Activated CD8-positive, alpha-beta T cell treated with anti-CD3 and anti-CD28 coated beads for 36 hours (primary cell): ENCODE measurements around the gene LETM1. TPM values are rescaled to one million over a fixed set of nuclear protein-coding genes. Genes with fewer than 3 reads are reported as not detected.

Experiments used
- ATAC-seq: fragments of 200-7000 bp; cut with Tn5 transposase; one replicate; pipeline ENCODE4 v1.10.0; 2021; ENCODE audit warnings: mild to moderate bottlenecking, moderate library complexity
- CTCF ChIA-PET: fragments of 350-600 bp; sonication (Branson Sonifier 250); formaldehyde crosslinking; loops from one replicate; lab custom pipeline; 2021; ENCODE audit warnings: antibody characterized with exemption; lab: Charles Lee
- POLR2A ChIA-PET: fragments of 350-600 bp; sonication (Branson Sonifier 250); formaldehyde crosslinking; loops from one replicate; lab custom pipeline; 2021; ENCODE audit warnings: antibody characterized with exemption; lab: Charles Lee
- DNase-seq: peaks from one replicate; pipeline ENCODE4 v3.0.0-alpha.2; 2020
- H3K27ac Mint-ChIP-seq: one replicate; pipeline ENCODE4 v1.8.0; 2021; ENCODE audit warnings: mild to moderate bottlenecking, mixed read lengths
- H3K27me3 Mint-ChIP-seq: one replicate; pipeline ENCODE4 v1.8.0; 2021; ENCODE audit warnings: mixed read lengths
- H3K36me3 Mint-ChIP-seq: one replicate; pipeline ENCODE4 v1.8.0; 2021; ENCODE audit warnings: low read depth, mixed read lengths
- H3K4me1 Mint-ChIP-seq: one replicate; pipeline ENCODE4 v1.8.0; 2021; ENCODE audit warnings: low read depth, mixed read lengths
- H3K4me3 Mint-ChIP-seq: one replicate; pipeline ENCODE4 v1.8.0; 2021; ENCODE audit warnings: mild to moderate bottlenecking, moderate library complexity, mixed read lengths
- H3K9me3 Mint-ChIP-seq: one replicate; pipeline ENCODE4 v1.8.0; 2021; ENCODE audit warnings: mixed read lengths
- intact Hi-C: fragments of 100-400 bp; cut with micrococcal nuclease; formaldehyde crosslinking; loops from one replicate; pipeline ENCODE4 v1.10.0; 2022
- total RNA-seq, 2 experiments: library from RNA; stranded (reverse); gene quantifications; one replicate each; pipeline ENCODE4 v1.2.3, GENCODE V29; 2021
- TF ChIP-seq, protein P1 (sequence below): fragments of 200-600 bp; IDR thresholded peaks from one replicate; pipeline ENCODE4 v1.8.0; 2022; ENCODE audit warnings: antibody characterized with exemption, mild to moderate bottlenecking

The LETM1 gene
- total RNA-seq, 2 experiments from 2014 or later: 49.4 to 53.2 TPM

DNA sequence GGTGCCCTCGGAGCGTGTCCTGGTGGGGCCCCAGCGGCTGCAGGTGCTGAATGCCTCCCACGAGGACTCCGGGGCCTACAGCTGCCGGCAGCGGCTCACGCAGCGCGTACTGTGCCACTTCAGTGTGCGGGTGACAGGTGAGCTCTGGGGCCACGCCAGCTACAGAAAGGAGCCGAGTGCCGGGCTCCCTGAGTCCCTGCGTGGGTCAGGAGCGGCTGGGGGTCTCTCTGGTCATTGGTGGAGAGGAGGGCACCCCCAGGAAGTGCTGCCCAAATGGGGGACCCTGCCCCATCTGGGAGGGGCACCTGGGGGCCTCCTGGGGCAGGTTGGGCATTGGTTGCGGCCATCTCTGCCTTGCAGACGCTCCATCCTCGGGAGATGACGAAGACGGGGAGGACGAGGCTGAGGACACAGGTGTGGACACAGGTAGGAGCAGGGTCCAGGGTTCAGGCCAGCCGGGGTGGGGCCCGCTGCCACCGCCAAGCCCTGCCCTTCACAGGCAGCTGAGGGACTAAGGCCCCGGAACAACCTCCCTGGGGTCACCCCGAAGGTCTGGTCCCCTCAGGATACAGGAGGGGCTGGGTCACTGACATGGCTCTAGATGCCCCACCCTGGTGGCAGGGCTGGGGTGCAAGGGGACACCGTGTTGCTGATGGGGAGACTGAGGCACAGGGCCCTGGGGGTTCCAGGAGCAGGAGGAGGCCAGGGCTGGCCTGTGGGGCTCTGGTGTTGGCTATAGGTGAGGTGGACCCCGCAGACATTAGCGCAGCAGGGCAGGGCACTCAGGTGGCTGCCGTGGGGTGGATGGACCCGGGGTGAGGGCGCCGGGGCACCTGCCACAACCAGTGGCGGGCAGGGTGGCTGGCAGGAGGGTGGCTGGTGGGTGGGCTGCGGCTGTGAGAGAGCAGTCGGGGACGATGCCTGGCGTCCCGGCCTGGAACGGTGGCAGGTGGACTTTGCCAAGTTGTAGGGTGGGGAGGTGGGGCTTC, 56.3 kb downstream of the LETM1 start:
- DNase-seq (no peak), ATAC-seq (no peak)
- Mint-ChIP-seq H3K36me3 (no peaks in the 10 kb centered on the region), H3K9me3 (no peaks in the 10 kb centered on the region), H3K4me3 (no peak overlapping the region), H3K4me1 (no peaks in the 10 kb centered on the region), H3K27me3 (peaks cover 11% of the 10 kb centered on the region), H3K27ac (no peak overlapping the region)
- ChIA-PET CTCF (interaction anchor here (1.0 to 1.3 kb wide), 2 partner anchors 10 to 54 kb away, joined by 3 read pairs; no protein-coding TSS in a partner anchor), POLR2A (interaction anchor here (1.2 kb wide), 1 partner anchor 8 kb away, joined by 3 read pairs; no protein-coding TSS in a partner anchor)
- intact Hi-C loops: no loop called here
- TF ChIP-seq, protein P1, sequence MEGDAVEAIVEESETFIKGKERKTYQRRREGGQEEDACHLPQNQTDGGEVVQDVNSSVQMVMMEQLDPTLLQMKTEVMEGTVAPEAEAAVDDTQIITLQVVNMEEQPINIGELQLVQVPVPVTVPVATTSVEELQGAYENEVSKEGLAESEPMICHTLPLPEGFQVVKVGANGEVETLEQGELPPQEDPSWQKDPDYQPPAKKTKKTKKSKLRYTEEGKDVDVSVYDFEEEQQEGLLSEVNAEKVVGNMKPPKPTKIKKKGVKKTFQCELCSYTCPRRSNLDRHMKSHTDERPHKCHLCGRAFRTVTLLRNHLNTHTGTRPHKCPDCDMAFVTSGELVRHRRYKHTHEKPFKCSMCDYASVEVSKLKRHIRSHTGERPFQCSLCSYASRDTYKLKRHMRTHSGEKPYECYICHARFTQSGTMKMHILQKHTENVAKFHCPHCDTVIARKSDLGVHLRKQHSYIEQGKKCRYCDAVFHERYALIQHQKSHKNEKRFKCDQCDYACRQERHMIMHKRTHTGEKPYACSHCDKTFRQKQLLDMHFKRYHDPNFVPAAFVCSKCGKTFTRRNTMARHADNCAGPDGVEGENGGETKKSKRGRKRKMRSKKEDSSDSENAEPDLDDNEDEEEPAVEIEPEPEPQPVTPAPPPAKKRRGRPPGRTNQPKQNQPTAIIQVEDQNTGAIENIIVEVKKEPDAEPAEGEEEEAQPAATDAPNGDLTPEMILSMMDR: no peak

- H3K27me3 Mint-ChIP-seq: peaks cover 11% of the 10 kb centered on the region
- no peaks in the 10 kb centered on the region for H3K36me3 Mint-ChIP-seq
- H3K27ac Mint-ChIP-seq: no peak overlapping the region
- H3K4me3 Mint-ChIP-seq: no peak overlapping the region
- ATAC-seq (no peak), DNase-seq (no peak)
- no peaks in the 10 kb centered on the region for H3K9me3 Mint-ChIP-seq
- intact Hi-C loops: no loop called here
- H3K4me1 Mint-ChIP-seq: no peaks in the 10 kb centered on the region
- ChIA-PET POLR2A (interaction anchor here (0.7 kb wide), 1 partner anchor 9 kb away, joined by 3 read pairs; no protein-coding TSS in a partner anchor), CTCF (no interaction called here)
- TF ChIP-seq, protein P1: no peak
Measured at GRCh38 chr4:1798580-1799386, 57.2 kb downstream of the LETM1 start.

DNA sequence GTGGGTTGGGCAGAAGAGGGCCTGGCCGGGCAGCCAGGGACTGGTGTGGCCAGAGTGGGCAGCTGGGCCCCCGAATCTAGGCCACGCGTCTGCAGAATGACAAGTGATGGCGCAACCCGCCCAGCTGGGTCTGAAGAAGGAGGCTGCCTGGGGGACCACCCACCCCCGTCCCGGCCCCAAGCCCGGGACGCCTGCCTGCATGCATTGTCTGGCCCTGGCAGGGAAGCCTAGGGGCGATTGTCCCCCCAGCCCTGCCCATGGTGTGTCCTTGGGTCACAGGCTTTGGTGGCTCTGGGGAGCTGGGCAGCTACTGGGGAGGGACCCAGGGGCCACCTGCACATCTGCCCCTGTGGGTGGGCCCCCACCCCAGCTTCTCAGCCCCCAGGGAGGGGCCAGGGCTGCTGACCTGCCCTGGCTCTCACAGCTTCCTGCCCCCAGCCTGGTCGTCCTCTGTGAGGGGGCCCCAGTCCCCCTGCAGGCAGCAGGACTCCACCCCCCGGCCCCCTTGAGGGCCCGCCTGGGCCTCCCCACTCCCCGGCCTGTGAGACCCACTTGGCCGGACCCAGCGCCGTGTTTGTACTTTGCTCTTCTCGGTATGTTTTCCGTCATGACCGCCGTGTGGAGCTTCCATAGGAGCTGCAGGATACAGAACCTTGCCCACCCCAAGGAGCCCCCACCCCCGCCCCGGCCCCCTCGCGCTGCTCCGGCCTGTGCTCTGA, 57.9 kb downstream of the LETM1 start:
- H3K36me3 Mint-ChIP-seq: no peaks in the 10 kb centered on the region
- TF ChIP-seq, protein P1: no peak
- H3K9me3 Mint-ChIP-seq: no peaks in the 10 kb centered on the region
- ATAC-seq (no peak), DNase-seq (no peak)
- H3K4me1 Mint-ChIP-seq: no peaks in the 10 kb centered on the region
- H3K27me3 Mint-ChIP-seq: peaks cover 11% of the 10 kb centered on the region
- H3K4me3 Mint-ChIP-seq: no peak overlapping the region
- ChIA-PET POLR2A (interaction anchor here (0.7 kb wide), 1 partner anchor 8 kb away, joined by 3 read pairs; no protein-coding TSS in a partner anchor), CTCF (interaction anchor here (0.7 to 1.0 kb wide), 2 partner anchors 11 to 71 kb away, joined by 3 read pairs; no protein-coding TSS in a partner anchor)
- H3K27ac Mint-ChIP-seq: no peak overlapping the region
- intact Hi-C loops: no loop called here

DNA sequence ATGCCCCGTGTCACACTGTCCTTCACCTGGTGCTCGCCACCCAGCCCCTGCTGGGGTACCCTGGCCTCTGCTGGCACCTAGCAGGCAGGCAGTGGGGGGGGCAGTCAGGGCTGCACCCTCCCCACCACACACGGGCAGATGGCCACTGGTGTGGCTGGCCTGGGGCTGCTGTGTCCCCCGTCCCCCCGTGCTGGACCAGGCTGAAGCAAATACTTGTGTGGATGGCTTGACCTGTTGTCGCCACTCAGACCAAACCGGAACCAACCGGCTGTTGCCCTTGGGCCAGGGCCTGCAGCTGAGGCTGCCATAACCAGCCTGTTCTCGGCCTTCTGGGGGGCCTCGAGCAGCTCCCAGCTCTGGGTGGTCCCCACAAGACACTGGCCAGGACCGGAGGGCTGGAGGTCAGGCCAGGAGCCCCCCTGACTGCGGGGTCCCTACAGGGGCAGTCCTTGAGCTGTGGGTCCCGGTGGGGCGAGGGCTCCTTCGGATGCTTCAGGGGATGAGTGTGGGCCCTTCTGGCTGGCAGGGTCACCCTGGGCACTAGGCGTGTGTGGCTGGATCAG, 58.6 kb downstream of the LETM1 start:
- CTCF ChIA-PET: interaction anchor here (0.7 to 1.0 kb wide), 2 partner anchors 12 to 71 kb away, joined by 3 read pairs; no protein-coding TSS in a partner anchor
- ATAC-seq (no peak), DNase-seq (no peak)
- Mint-ChIP-seq H3K27ac (no peak overlapping the region), H3K4me3 (no peak overlapping the region), H3K4me1 (no peaks in the 10 kb centered on the region), H3K27me3 (peaks cover 11% of the 10 kb centered on the region), H3K36me3 (no peaks in the 10 kb centered on the region), H3K9me3 (no peaks in the 10 kb centered on the region)
- TF ChIP-seq, protein P1: no peak
- intact Hi-C loops: no loop called here
- POLR2A ChIA-PET: no interaction called here
